Activated CD4-positive, alpha-beta T cell treated with anti-CD3 and anti-CD28 coated beads, Interleukin-2, amount 50 U/mL, for 1 hour (primary cell): Measurements from ENCODE around the gene KCNA2.

Experiments used
- DNase-seq: peaks from one replicate; pipeline ENCODE4 v3.0.0-alpha.2; 2020

KCNA2 gene

DNA sequence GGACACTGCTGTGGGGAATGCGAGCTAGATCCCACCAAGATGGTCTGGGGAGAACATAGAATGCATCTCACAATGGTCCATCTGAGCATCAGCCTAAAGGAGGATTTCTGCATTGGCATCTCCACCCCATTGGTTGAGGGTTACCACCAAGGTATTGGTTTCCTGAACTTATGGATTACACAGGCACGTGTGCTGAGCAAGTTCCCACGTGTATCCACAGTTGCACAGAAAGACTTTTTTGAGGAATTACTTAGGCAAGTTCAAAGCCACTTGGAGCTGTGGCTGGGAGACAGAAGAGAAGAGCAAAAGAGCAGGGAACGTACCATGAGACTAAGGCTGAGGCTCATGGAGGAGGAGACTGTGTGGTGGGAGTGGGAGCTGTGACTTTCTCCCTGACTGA, 43.1 kb downstream of the KCNA2 start:
- no peak for DNase-seq

DNA sequence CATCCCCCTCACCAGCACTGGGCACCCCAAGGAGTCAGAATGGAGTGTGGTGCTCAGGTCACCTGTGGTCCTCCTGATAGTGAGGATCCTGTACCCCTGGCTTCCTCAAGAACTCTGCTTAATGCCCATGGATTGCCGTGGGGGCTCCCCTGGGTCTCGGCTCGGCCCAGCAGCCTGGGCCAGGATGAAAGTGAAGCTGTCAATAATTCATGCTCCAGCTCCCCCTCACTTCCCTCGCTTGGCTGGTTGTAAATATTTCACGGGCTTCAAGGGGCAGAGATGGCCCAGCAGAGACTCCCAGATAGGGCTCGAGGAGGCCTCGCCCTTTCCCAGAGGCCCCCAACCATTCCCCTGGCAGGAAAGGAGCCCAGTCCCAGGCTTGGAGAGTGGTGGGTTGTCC, 44.6 kb downstream of the KCNA2 start:
- DNase-seq, result no peak

DNA sequence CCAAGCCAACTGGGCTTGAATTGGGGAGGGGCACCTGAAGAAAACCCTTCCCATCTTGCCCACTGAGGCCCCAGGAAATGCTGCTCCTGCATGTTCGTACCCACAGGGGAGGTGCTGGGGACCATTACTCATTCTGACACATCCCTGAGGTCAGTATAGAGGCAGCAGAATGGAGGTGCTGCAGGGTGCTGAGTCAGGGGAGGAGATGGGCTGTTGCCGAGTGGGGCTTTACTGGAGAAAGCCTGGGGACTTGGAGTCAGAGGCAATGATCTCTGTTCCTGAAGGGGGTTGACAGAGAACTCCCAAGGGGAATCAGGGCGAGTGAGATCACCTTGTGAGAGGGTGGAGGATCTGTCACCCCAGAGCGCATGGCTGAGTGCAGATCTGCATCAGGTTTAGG, 47.0 kb downstream of the KCNA2 start:
- no peak for DNase-seq

DNA sequence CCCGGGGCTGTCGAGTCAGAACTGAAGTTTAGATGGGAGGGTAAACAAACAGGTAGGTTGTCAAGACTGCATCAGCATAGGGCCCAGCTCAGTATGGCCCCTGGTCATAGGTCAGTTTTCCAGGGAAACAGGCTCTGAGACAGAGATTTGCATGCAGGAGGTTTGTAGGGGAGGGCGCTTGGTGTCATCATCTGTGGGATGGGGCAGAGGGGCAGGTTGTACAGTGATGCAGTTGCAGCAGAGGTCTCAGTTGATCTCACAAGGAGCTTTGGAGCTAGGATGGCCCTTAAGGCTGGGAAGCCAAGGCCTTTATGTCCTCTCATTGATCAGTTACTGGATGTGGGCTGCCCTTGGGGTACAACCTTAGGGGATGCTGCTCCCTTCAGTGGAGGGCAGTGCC, 48.7 kb downstream of the KCNA2 start:
- no peak for DNase-seq

DNA sequence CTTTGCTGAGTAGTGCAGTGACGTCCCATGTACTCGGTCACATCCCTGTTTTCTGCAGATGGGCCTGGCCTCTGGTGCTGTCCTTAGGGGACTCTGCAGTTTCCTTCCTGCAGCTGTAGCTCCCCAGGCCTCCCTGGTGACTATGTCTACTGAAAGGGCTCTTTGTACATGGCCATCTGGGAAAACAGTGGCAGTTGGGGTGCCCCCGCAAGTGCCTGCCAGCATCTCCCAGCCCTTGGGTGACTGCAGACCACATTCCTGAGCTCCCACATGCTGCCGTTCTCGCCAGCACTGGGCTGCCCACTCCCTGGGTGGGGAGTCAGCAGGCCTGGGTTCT, 49.7 kb downstream of the KCNA2 start:
- DNase-seq, result no peak

DNA sequence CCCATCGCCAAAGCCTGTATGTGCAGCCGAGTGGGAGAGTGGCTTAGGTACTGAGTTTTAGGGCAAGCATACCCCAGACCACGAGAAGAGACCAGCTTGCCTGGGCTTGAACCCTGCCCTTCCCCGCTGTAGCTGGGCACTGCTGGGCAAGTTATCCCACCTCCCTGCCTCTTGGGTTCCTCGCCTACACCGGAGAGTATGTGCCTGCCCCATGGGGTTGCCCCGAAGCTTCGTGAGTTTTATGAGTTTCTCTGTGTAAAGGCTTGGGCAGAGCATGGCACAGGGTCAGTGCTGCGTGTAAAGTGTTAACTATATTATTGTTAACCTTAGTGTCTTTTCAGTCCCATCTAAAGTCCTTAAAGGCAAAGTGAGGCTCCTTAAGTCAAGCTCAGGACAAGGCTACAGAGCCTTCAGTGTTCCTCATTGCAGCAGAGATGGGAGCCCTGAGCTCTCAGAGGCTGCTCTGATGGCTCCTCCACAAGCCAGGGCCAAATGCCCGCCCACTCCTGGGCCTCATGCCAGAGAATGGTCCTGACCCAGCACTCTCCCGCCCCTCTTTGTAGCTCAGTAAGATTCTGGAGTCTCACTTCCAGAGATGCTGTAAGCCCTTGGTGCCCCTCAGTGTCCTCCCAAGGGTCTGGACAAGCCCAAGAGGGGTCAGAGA, 50.2 kb downstream of the KCNA2 start:
- no peak for DNase-seq

DNA sequence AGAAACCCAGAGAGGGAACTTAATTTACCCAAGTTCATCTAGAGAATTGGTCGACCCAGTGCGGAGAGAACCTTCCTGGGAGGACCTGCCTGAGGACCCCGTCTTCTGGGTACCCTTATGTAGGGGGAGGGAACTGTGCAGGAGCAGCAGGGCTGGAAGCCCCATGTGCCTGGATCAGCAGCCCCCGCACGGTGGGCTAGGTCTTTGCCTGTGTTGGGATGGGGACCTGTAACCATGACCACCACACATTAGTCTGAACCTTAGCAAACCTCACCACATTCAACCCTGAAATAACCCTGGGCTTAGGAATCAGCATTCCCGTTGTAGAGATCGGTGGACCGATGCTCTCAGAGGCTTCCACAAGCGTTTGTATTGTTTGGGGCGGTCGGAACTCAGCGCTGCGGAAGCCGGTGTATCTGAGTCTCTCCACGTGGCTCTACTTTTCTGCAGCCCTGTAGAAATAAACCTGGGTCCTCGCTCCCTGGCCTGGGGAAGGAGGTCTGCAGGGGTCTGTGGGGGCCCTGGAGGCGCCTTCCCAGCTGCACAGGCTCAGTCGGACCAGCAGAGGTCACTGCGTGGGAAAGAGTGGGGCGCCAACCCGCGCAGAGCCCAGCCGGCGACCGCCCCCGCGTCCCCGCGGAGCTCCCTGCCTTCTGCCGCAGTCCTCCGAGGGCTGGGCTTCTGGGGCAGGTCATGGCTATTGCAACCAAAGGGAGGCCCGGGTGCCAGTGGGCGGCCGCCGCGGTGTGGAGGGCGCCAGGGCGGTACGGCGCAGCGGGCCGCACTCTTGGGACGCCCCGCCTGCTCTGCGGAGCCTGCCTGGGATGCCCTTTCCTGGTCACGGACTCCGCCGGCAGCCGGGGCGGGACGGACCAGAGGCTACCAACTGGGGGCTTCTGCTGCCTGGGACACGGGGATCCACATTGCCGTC, 51.0 kb downstream of the KCNA2 start:
- peak; percentile 46 for DNase-seq

DNA sequence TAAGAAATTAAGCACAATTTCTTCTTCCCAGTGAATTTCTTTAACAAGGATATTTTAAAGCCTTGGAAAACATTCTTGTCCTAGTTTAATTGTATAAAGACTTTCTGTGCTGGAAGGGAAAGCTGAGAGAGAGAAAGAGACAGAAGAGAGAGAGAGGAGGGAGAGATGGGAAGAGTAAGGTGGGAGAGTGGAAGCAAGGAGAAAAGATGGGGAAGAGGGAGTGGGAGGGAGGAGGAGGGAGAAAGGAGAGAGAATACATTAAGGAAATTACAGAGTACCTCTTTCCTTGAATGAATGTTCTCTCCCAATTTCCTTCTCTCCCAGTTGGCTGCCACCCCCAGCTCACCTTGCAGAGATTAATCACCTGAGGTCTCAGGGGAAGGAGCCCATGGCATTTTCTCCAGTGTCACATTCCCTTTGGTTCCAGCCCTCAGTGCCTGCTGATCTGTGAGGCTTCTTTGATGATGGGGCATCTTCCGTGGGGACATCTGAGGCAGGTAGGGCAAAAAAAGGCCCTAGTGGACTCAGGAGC, 54.8 kb downstream of the KCNA2 start:
- no peak for DNase-seq

DNA sequence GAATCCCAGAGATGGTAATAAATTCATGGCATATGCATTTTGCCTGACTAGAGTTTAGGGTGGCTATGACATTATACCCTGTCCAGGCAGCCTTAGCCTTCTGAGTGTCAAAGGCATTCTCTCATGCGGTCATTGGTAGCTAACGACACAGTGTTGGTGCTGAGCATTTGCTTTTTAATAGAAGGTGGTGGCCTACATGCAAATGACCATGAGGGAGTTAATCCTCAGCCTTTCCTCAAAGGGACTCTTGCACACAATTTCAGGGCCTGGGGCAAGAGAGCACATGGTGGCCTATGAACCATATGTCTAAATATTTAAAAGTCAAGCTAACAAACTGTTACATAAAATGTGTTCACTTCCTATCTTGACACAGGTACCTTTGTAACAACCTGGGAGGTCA, 56.3 kb downstream of the KCNA2 start:
- no peak for DNase-seq

DNA sequence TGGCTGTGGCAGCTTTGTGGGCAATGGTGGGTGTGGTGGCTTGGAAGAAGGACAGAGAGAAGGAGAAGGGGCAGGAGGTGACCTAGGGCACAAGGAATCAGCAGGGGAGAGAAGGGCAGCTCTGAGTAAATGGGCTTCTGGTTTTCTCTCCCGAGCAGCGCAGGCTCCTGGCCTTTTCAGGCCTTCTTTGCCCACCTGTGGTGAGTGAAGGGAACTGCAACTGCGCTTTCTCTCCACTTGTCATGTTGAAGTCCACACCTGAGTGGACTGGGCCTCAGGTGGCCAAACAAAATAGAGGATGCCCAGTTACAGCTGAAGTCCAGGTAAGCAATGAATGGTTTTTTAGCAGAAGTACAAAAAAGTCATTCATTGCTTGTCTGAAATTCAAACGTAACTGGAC, 57.8 kb downstream of the KCNA2 start:
- DNase-seq, result no peak

DNA sequence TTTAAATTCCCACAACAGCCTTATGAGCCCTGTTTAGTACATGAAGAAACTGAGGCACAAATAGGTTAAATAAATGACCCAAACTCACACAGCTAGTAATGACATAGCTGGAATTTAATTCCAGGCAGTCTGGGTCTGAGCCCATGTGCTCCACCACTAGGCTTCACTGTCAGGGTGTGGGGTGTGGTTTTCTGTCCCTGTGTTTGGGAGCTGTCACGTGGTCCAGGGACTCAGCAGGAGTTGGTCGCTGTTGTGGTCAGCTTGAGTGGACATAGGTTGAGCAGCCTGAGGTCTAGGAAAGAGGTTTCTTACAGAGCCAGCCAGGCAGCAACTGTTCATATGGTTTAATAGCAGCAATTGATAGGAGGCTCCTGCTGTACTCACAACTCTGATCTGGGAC, 59.1 kb downstream of the KCNA2 start:
- no peak for DNase-seq

DNA sequence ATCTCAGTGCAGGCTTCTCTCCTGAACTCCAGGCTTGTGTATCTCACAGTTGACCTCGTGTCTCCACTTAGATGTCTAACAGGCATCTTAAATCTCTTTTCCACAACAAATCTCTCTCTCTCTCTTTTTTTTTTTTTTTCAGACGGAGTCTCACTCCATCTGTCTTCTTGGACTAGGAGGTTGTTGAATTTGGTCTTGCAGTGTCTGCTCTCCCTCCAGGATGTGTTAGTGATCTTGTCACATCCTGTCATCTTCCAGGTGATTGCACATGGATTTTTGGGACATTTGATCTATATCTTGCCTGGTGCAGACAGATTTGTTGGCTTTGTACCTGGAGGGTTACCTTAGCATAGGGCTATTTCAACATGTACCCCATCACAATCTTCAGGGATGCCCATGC, 60.7 kb downstream of the KCNA2 start:
- DNase-seq, result no peak

DNA sequence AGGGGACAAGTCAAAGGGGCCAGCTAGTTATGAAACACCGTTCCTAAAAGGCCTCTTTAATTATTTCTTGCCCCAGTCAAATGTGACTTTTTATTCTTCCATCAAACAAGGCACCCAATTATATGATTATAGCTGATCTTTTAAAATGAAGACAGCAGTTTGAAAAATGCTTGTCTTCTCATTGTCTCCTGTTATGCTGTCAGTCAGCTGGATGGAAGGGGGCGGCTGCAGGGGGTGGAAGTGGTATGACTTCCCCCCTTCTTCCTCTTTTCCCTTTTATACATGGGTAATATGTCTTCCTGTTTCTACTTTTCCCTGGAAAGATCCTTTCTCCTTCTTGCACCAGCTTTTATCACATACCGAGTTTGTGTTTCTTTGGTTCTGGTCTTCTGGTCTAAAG, 61.4 kb downstream of the KCNA2 start:
- DNase-seq, result no peak
